GM19351 (cell line): ENCODE measurements around the gene ZNF136.

Source experiments
- ATAC-seq: cut with Tn5 transposase; IDR thresholded peaks from one replicate; pipeline ENCODE4 v1.9.1; 2021; ENCODE audit warnings: mild to moderate bottlenecking, moderate library complexity; ENCODE audit not compliant: unreplicated experiment

Gene ZNF136

GRCh38 chr19:12162882-12163806 lies at the start of gene ZNF136:
Gene ZNF136, plus strand, starts transcription at chr19:12163096. Its CDS starts 108 bp downstream, at chr19:12163204.
- ATAC-seq: peak; percentile 97

DNA sequence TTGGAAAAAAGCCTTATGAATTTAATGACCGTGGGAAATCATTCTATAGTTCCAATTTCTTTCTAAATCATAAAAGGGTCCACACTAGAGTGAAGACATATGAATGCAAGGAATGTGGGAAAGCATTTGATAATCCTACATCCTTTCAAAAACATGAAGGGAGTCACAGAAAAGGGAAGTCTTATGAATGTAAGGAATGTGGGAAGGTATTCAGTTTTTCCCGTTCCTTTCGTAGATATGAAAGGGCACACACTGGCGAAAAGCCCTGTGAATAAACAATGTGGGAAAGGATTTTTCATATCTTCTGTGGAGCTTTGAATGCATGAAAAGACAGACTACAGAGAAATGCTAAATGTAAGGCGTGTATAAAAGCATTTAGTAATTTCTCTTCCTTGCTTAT lies 49.8 kb upstream of the ZNF136 start:
- ATAC-seq: no peak

DNA sequence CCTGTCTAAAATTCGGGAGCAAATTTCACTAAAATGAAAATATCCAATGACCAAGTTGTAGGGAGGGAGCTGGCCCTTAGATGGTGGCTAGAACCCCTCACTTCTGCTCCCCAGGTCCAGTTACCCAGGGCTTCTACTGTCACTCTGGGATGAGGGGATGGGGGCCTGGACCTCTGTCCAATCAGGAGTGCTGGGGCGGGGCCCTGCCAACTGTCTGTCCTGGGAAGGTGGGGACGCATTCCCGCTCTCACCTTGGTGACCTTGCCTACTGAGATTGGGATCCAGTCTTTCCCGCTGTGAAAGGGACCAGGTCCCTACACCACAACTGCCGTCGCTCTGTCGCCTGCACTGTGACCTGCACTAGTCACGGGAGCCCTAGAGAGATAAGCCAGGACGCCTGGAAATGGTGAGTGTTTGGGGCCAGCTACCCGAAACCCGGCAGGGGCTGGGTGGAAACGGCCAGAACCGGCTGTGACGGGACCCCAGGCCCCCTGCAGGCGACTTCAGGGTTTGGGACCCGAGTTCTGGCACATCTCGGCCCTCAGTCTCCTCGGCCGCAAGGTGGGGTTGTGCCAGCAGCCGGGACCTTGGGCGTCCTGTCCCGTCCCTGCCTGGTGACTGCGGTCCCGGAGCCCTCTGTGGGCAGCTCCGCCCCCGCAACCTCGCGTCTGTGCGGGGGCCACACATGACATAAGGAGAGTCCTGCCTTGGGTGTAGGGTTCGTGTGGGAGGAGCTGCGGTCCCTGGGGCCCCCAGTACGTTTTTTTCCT lies 45.5 kb upstream of the ZNF136 start:
- ATAC-seq: no peak

GRCh38 chr19:12126707-12127106 lies 36.2 kb upstream of the ZNF136 start:
- ATAC-seq: no peak

DNA sequence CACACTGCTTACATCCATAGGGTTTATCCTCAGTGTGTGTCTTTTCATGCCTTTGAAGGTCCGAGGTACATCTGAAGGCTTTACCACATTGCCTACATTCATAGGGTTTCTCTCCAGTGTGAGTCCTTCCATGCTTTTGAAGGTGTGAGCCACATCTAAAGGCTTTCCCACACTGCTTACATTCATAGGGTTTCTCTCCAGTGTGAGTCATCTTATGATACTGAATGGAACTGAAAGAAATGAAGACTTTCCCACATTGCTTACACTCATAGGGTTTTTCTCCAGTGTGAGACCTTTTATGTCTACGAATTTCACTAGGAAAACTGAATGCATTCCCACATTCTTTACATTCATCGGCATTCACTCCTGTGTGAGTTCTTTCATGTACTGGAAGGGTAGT lies 29.8 kb upstream of the ZNF136 start:
- ATAC-seq: no peak

- no peak for ATAC-seq
These were observed 25.5 kb upstream of the ZNF136 start for GRCh38 chr19:12137221-12137940.

GRCh38 chr19:12139269-12139668 lies 23.6 kb upstream of the ZNF136 start:
- ATAC-seq: no peak

- ATAC-seq: peak; percentile 86
These were observed 22.9 kb upstream of the ZNF136 start, which contains the start of gene ZNF20 for GRCh38 chr19:12139885-12140544. Gene ZNF20, minus strand, starts transcription at chr19:12140350. Its CDS starts 168 bp downstream, at chr19:12140182.

DNA sequence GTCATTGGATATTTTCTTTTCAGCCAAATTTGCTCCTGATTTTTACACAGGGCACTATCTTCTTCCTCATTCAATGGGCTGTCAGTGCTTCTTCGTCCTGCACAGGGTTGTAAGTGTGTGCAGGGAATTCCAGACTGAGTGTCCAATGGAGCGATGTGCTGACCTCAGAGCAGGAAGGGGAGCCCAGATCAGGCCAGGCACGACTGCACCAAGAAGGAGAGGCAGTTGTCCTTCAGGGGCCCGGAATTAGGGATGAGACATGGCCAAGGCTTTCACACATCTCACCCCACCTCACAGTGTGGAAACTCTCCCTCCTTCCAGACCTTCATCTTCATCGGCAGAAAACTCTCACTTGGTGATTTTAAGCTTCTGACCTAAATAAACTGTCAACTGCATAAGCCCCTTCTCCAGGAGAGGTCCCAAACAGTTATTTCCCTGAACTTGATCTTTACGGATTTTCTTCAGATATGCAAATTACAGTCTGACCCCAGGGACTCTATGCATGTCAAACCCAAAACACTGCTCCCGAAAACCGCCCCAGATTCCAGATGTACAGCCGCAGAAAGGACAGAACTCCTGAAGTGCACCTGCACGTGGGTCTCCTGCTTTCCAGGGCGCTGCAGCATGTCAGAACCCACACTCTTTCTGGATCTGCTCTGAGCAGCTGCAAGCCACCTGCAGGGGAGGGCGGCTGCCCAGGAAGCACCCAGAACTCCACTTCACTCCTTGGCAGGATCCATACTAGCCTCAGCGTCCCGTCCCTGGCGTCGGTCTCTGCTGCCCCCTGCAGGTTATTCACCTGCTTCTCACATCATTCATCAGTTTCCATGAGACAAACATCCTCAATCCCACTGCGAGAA lies 22.1 kb upstream of the ZNF136 start:
- ATAC-seq: peak; percentile 18

DNA sequence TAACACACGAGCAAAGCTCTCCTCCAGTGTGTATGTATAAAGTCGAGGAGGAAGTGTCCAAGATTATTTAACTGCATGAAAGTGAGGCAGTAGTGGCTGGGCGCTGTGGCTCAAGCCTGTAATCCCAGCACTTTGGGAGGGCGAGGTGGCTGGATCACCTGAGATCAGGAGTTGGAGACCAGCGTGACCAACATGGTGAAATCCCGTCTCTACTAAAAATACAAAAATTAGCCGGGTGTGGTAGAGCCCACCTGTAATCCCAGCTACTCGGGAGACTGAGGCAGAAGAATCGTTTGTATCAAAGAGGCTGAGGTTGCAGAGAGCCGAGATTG lies 21.5 kb upstream of the ZNF136 start:
- ATAC-seq: no peak

- no peak for ATAC-seq
These were observed 17.5 kb upstream of the ZNF136 start for GRCh38 chr19:12145348-12145747.

DNA sequence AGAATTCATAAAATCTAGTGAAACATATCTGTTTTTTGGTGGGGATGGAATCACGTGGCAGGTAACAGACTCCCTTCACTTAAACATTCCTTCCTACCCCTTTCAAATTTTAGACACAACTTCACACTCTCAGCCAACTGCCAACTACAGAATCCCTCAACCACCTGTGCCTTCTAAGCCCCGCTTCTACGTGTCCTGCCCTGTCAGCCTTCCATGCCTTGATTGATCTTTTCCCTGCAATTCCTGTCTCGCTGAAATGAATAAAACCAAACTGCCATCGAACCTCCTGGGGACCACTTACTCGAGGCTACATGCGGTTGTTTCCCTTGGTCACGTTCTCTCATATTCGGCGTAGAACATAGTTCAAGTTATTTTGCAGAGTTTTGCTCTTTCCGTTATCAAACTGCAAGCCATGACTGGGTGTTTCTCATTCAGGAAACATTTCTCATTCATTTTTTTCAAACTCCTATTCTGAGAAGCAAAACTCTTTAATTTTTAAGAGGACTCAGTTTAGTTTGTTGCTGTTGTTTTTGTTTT lies 7.5 kb upstream of the ZNF136 start:
- ATAC-seq: no peak

DNA sequence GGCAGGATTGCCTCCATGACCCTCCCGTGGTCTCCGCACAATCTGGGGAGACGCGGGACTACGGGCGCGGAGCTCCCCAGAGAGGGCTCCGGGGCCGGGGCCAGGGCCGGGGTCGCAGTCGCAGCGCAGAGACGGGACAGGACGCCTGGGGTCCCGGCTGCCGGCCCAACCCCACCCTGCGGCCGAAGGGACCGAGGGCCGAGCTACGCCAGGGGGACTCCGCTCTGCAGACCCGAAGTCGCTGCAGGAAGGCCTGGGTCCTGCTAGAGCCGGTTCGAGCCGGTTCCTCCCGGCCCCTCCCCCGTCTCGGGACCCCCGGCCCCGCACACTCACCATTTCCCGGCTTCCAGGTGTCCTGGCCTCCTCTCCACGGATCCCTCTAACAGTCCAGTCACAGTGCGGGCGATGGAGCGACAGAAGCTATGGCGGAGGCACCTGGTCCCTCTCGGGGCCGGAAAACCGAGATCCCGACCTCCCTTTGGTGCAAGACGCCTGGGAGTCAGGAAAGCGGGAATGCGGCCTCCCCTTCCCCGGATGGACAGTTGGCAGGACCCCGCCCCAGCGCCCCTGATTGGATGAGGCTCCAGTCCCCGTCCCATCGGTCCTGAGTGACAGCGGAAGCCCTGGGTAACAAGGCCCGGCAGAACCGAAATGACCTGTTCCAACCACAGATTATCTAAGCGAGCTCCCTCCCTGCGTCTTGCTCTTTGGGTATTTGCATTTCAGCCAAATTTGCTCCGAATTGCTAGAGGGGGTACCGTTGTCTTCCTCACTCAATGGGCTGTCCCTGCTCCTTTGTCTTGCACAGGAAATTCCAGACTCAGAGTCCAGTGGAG lies 6.5 kb upstream of the ZNF136 start, which contains the start of gene ZNF625:
Gene ZNF625 (minus strand): TSS at position 512 of the 836 bp plus-strand sequence. CDS start 176 bp downstream, at position 336.
- ATAC-seq: peak; percentile 59

GRCh38 chr19:12159773-12160414 lies 3.0 kb upstream of the ZNF136 start:
- no peak for ATAC-seq

- ATAC-seq: peak; percentile 10
These were observed 399 bp upstream of the ZNF136 start for GRCh38 chr19:12162513-12162881.

DNA sequence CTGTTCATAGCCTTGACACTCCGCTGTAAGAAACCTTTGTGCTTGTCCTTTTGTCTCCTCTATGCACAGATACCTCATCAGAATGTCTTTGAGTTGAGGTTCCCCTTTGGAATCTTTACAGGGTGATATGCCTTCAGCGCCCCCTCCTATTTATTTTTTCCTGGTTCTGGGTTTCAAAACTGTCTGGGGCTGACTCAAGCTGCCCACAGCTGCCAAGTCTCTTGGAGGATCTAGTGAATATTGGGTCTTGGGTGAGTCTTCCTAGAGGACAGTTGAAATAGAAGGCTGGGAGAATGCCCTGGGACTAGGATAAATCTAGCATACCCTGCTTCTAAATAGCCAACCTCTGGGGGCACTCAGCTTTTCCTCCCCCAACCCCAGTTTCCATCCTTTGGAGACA lies 930 bp downstream of the ZNF136 start:
- no peak for ATAC-seq

DNA sequence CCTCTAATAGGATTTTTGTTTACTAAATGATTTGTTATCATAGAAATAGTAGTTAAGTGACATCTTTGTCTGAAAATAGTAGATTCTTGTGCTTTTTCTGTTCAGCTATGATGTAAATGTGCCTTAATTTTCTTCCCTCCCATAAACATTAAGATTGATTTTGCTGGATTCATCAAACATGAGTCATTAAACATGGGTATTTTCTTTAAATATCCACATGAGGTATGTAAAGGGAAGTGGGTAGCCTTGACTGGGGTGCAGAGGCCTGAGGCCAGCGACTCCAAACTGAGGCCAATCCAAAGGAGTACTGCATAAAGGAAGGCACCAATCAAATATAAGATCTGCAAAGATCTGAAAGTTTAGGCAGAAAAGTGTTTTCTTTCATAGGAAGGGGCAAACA lies 3.7 kb downstream of the ZNF136 start:
- ATAC-seq: no peak

GRCh38 chr19:12180377-12180776 lies 17.5 kb downstream of the ZNF136 start:
- no peak for ATAC-seq
